GM11168 (cell line): Measurements from ENCODE around the gene NAT14.

ENCODE experiments used
- in situ Hi-C: fragments of 300-500 bp; cut with MboI; formaldehyde crosslinking; loops from one replicate; pipeline ENCODE4 v1.12.0; 2022; ENCODE audit warnings: low sequenced_read_pairs; ENCODE audit not compliant: unreplicated experiment

NAT14 gene

DNA sequence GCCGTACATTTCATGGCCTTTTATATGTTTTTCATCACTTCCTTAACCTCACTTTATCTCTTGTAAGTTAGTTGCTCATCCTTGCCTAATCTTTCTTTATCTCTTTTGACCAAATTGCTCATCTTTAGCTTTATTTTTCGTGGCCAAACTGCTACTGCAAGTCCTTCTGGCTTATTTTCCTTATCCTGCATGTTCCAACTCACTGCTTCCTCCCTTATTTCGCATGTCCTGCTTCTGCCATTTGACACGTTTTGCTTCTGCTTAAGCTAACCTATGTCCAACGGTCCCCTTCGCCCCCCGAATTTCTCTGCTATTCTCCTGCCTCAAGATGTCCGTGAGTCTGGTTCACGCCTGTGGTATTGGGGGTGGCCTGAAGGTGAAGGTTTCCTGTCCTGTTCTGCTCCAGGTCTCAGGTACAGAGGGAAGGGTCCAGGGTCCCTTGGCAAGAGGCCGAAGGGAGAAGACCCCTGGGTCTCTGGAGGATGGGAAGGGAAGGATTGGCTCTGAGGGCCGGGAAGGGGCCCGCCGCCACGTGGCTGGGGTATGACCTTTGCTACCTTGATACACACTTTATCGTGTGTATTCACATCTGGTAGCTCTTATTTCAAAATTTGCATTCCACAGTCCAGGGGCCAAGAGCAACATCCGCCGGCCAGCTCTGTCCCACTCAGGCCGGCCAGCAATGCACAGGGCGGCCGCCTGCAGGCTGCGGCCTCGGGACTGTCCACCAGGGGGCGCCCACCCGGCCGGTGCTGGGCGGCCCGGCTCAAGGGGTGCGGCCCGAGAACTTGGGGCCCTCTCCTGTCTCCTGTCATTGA, 17.5 kb upstream of the NAT14 start:
- in situ Hi-C loops, result no loop called here

GRCh38 chr19:55468054-55468393, 17.0 kb upstream of the NAT14 start:
- in situ Hi-C loops, result no loop called here

- in situ Hi-C loops, result no loop called here
These were observed 13.7 kb upstream of the NAT14 start for GRCh38 chr19:55471266-55471665.

GRCh38 chr19:55472463-55472862, 12.5 kb upstream of the NAT14 start:
- in situ Hi-C loops, result no loop called here

GRCh38 chr19:55473225-55474012, 11.6 kb upstream of the NAT14 start:
- in situ Hi-C loops, result no loop called here

- in situ Hi-C loops, result no loop called here
These were observed 10.4 kb upstream of the NAT14 start for GRCh38 chr19:55474269-55475265.

DNA sequence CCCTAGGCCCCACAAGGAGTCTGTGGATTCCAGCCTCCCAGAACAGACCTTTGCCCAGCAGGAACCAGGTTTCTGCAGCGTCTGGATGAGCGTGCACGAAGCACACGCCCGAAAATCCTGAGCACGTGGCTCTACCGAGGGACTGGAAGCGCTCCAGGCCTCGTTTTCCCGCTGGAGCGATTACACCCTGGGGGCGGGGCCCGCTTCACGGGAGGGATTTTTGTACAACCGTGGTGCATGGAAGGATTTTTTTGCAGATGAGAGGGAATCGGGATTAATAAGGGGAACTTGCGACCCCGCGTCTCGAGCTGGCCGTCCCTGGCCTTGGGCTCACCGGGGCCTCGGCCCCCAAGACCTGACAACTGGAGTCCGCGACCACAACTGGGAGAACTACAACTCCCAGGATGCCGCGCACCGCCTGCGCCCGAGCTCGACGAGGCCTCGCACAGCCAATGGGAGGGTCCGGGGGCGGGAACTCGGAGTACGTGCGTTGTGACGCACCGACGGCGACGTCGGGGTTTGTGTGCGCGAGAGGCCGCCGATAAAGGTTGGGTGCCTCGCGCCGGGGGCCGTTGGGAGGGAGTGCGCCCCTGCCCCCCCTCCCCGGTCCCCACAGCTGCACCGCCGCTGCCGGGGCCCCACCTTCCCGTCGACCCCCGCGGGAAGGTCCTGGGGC, 8.8 kb upstream of the NAT14 start, which contains the start of gene ZNF628:
ZNF628 (plus strand) TSS at position 518 of the 676 bp plus-strand sequence. CDS start 3,294 bp downstream, outside the sequence.
- in situ Hi-C loops, result no loop called here

DNA sequence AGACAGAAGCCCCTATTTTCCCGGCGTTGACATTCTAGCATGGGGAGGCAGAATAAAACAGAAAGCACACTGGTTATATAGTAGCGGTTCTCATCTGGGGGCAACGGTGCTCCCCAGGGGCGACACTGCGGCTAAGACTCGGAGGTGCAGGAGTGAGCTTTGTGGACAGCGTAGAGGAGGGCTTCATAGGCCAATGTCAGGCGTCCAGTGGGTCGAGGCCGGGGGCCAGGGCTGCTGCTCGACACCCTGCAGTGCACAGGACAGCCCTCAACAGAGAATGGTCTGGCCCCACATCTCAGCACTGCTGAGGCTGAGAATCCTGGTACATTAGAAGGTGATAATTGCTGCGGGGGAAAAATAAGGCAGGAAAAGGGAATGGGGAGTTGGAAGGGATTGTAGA, 7.1 kb upstream of the NAT14 start:
- in situ Hi-C loops, result no loop called here

DNA sequence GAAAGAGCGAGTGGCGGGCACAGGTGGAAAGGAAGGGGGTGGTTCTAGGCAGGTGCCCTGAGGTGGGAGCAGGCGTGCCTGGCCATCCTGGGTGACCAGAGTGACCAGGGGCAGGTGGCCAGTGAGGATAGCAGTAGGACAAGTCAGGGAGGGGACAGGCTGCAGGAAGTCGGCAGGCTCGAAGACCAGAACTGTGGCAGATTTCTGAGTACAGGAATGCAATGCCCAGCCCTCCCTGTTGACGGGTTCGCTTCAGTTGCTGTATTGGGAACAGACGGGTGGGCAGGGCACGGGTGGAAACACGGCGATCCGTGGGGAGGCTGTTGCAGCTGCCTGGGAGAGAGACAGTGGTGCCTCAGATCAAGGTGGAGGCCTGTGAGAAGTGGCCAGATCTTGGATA, 6.6 kb upstream of the NAT14 start:
- in situ Hi-C loops, result no loop called here

GRCh38 chr19:55479045-55479444, 5.9 kb upstream of the NAT14 start:
- in situ Hi-C loops, result no loop called here

DNA sequence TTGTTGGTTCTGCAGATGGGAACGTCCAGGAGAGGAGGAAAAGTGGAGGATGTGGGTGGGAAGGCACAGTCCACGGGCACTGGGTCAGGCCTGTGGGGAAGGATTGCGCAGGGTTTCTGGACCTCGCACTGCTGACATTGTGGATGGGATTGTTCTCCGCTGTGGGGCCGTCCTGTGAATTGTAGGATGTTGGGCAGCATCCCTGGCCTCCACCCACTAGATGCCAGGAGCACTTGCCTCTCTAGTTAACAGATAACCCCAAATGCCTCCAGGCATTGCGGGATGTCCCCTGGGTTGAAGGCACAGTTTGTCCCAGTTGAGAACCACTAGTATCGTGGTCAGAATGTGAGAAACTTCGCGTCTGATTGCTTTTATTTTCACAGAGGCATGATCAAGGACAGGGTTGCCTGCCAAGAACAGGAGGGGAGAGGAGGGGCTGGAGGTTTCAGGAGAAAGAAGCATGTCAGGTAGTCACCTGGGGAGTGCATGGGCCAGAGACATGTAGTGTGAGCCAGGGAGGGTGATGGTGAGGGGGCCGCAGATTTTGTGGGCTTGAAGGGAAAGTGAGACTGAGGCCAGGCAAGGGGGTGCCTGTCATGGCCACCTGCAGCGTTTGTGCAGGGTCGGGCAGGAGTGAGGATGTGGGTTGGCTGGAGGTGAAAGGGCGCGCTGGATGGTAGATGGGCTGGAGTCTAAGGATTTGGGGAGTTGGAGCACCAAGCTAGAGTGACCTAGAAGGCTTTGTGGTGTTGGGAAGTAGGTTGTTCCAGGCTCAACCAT, 5.3 kb upstream of the NAT14 start:
- in situ Hi-C loops, result no loop called here

GRCh38 chr19:55481148-55481793, 3.7 kb upstream of the NAT14 start:
- in situ Hi-C loops, result no loop called here

DNA sequence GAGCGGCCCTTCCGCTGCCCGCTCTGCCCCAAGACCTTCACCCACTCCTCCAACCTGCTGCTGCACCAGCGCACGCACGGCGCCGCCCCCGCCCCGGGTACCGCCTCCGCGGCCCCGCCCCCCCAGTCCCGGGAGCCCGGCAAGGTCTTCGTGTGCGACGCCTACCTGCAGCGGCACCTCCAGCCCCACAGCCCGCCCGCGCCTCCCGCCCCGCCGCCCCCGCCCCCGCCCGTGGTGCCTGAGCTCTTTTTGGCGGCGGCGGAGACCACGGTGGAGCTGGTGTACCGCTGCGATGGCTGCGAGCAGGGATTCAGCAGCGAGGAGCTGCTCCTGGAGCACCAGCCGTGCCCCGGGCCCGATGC, 3.2 kb upstream of the NAT14 start:
- in situ Hi-C loops, result no loop called here

GRCh38 chr19:55482156-55482961, 2.6 kb upstream of the NAT14 start:
- in situ Hi-C loops, result no loop called here

DNA sequence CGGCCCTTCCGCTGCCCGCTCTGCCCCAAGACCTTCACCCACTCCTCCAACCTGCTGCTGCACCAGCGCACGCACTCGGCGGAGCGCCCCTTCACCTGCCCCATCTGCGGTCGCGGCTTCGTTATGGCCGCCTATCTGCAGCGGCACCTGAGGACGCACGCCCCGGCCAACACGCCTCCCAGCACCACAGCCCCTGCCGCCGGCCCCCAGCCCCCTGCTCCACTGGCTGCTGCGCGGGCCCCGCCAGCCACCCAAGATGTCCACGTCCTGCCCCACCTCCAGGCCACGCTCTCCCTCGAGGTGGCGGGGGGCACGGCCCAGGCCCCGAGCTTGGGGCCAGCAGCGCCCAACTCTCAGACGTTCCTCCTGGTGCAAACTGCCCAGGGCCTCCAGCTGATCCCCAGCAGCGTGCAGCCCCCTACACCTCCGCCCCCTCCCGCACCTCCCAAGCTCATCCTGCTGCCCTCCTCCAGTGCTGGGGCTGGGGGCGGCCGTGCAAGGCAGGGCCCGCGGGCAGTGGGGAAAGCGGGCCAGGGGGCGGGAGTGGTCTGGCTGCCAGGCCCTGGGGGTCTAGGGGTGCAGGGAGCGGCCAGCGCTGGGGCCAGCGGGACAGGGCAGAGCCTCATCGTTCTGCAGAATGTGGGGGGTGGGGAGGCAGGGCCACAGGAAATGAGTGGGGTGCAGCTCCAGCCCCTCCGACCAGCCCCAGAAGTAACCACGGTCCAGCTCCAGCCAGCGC, 1.9 kb upstream of the NAT14 start:
- in situ Hi-C loops, result no loop called here

DNA sequence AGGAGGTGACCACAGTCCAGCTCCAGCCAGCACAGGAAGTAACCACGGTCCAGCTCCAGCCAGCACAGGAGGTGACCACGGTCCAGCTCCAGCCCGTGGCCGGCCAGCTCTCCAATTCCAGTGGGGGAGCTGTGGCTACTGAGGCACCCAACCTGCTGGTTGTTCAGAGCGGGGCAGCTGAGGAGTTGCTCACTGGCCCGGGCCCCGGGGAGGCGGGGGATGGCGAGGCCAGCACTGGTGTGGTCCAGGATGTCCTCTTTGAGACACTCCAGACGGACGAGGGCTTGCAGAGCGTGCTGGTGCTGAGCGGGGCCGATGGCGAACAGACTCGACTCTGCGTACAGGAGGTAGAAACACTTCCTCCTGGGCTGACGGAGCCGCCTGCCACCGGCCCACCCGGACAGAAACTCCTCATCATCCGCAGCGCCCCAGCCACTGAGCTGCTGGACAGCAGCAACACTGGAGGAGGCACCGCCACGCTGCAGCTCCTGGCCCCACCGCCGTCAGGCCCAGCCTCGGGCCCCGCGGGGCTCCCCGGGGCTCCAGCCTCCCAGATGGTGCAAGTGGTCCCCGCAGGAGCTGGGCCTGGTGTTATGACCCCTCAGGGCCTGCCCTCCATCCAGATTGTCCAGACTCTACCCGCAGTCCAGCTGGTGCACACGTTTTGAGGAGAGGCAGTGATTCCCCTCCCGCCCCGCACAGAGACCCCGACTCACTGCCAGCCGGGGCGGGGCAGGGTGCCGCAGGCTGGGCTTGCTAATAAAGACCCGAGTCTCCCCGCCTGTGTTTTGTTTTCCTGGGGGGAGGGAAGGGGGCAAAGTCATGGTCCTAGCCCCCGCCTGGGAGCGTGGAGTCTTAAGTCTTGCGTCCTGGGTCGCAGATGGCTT, 1.0 kb upstream of the NAT14 start:
- in situ Hi-C loops, result no loop called here
